ENCODE measurements around the gene THRSP. TPM values are rescaled to one million over a fixed set of nuclear protein-coding genes. Genes with fewer than 3 reads are reported as not detected.

The THRSP gene
- polyA plus RNA-seq, 1 of the 3 experiments (the other 2 are of a cell fraction), result not detected

DNA sequence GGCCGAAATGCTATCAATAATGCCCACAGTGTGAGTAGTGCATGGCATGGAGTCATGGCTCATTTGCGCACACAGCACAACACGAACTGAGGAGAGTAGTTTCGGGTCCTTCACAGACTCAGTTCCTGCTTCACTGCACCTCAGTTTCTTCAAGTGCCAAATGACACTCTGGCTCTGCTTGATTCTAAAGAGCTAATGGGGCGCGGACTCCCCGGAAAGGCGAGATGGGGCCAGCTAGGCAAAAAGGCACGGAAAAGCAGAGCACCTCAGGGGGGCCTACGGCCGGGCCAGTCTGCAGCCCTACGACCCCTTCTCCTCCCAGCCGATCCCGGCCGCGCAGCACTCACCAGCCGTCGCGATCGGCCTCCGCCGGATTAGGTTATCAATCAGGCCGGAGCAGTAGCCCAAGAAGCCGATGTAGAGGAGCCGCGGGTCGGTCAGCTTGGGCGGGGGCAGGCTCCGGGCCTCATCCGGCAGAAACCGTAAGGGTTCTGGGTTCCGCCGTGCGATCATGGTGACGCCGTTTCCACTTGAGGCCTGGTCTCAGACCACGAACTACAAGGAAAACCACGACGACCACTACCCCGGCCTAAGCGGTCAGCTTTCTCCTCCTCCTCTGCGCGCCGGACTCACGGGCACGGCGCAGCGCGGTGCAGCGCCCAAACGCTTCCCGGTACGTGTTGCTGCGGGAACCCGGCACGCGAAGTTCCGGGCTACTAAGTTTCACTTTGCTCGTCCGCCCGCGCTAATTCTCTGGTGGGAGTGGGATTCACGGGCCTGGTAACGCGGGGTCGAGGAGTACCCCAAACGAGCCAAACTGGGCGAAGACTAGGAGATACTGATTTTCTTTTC is 15.8 kb downstream of the THRSP start, which contains the start of gene NDUFC2 (continued):
- TF ChIP-seq FOSL2 (IDR thresholded peaks at IDR 0.05; ENCODE audit: borderline replicate concordance, low read depth) (no peak), RXRA (IDR thresholded peaks at IDR 0.05; ENCODE audit: borderline replicate concordance, low read depth) (no peak), TAF1 (IDR thresholded peaks at IDR 0.05; ENCODE audit: borderline replicate concordance, low read depth, low read length) (peak; percentile 97), NRF1 (IDR thresholded peaks at IDR 0.05; ENCODE audit: low read depth, low read length) (no peak), NFIC (IDR thresholded peaks at IDR 0.05; ENCODE audit: borderline replicate concordance) (no peak), ELF1 (IDR thresholded peaks at IDR 0.05) (peak; percentile 63), RAD21 (IDR thresholded peaks at IDR 0.05; ENCODE audit: low read length) (no peak)
- TF ChIP-seq, protein P1, sequence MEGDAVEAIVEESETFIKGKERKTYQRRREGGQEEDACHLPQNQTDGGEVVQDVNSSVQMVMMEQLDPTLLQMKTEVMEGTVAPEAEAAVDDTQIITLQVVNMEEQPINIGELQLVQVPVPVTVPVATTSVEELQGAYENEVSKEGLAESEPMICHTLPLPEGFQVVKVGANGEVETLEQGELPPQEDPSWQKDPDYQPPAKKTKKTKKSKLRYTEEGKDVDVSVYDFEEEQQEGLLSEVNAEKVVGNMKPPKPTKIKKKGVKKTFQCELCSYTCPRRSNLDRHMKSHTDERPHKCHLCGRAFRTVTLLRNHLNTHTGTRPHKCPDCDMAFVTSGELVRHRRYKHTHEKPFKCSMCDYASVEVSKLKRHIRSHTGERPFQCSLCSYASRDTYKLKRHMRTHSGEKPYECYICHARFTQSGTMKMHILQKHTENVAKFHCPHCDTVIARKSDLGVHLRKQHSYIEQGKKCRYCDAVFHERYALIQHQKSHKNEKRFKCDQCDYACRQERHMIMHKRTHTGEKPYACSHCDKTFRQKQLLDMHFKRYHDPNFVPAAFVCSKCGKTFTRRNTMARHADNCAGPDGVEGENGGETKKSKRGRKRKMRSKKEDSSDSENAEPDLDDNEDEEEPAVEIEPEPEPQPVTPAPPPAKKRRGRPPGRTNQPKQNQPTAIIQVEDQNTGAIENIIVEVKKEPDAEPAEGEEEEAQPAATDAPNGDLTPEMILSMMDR (IDR thresholded peaks at IDR 0.05), result no peak
- TF ChIP-seq, protein P2, sequence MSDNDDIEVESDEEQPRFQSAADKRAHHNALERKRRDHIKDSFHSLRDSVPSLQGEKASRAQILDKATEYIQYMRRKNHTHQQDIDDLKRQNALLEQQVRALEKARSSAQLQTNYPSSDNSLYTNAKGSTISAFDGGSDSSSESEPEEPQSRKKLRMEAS (IDR thresholded peaks at IDR 0.05; ENCODE audit: low read depth), result peak; percentile 87
- TF ChIP-seq, protein P3, sequence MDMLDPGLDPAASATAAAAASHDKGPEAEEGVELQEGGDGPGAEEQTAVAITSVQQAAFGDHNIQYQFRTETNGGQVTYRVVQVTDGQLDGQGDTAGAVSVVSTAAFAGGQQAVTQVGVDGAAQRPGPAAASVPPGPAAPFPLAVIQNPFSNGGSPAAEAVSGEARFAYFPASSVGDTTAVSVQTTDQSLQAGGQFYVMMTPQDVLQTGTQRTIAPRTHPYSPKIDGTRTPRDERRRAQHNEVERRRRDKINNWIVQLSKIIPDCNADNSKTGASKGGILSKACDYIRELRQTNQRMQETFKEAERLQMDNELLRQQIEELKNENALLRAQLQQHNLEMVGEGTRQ (IDR thresholded peaks at IDR 0.05; ENCODE audit: borderline replicate concordance, low read depth, low read length), result no peak

DNA sequence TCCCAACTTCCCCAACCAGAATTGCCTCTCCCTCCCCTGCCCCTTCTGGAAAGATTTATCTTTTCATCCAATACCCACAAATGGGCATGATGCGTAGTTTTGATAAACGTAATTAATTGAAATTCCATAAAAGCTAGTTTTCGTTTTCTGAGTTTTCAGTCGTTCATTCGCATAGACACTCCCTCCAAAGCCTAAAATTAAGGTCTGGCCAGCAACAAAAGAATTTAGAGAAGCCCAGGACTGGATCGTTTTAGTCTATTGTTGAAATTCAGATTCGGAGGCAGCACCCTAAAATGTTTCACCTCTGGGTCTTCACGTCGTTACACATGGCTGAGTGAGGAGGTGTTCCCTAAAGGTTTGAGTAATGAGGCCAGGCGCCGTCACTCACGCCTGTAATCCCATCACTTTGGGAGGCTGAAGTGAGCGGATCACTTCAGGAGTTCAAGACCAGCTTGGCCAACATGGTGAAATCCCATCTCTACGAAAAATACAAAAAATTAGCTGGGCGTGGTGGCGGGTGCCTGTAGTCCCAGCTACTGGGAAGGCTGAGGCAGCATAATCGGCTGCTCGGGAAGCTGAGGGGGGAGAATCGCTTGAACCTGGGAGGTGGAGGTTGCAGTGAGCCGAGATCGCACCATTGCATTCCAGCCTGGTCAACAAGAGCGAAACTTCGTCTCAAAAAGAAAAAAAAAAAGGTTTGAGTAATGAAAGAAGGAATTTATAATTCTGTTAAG is 16.6 kb downstream of the THRSP start:
- DNase-seq, result no peak
- CTCF ChIA-PET, result interaction anchor here (1.0 to 1.8 kb wide), 3 partner anchors 11 to 484 kb away, joined by 3 to 7 read pairs (median 3); no protein-coding TSS in a partner anchor
- WGBS (ENCODE audit: low lambda C conversion rate), result 39% methylated on average over 23 of the region's 23 CpGs

More for the DNA sequence above, 16.6 kb downstream of the THRSP start:
- Histone ChIP-seq H3K36me3 (replicated peaks in 1 of 2; ENCODE audit: control insufficient read depth in 1 of 2, insufficient read depth in 2 of 2, low read length in 1 of 2) (peaks cover 0 to 15% of the 10 kb centered on the region in 2 experiments), H3F3A (replicated peaks; ENCODE audit: insufficient read depth) (peaks cover 7% of the 10 kb centered on the region), H2AFZ (ENCODE audit: low read depth) (peak overlapping the region; percentile 93), H3K4me2 (peak overlapping the region; percentile 80), H3K9ac (peak overlapping the region; percentile 96), H3K9me2 (no peaks in the 10 kb centered on the region), H3K9me3 (no peaks in the 10 kb centered on the region), H4K20me1 (ENCODE audit: insufficient read depth) (peaks cover 18% of the 10 kb centered on the region), H3K4me3 (ENCODE audit: low read depth in 2 of 2, low read length in 1 of 2) (peak overlapping the region; percentile 89 to 95), H3K27ac (ENCODE audit: low read depth in 2 of 2, low read length in 1 of 2) (peak overlapping the region; percentile 84 to 85), H3K27me3 (ENCODE audit: insufficient read depth) (no peaks in the 10 kb centered on the region), H3K79me2 (ENCODE audit: insufficient read depth) (peaks cover 44% of the 10 kb centered on the region), H3K4me1 (ENCODE audit: control insufficient read depth in 1 of 2, insufficient read depth in 2 of 2, low read depth in 1 of 2, low read length in 1 of 2) (peaks cover 8 to 15% of the 10 kb centered on the region in 2 experiments; a peak in 2 of 4 replicates)
- TF ChIP-seq TAF1 (IDR thresholded peaks at IDR 0.05; ENCODE audit: borderline replicate concordance, low read depth, low read length), result no peak
- TF ChIP-seq, protein P2 (IDR thresholded peaks at IDR 0.05; ENCODE audit: low read depth), result no peak
- TF ChIP-seq GATA2 (CRISPR knock-in tag; IDR thresholded peaks at IDR 0.05), result peak; percentile 48
- no peak for TF ChIP-seq GABPA (IDR thresholded peaks at IDR 0.05; ENCODE audit: low read depth)
- no peak for TF ChIP-seq FOSL2 (IDR thresholded peaks at IDR 0.05; ENCODE audit: borderline replicate concordance, low read depth)
- no peak for TF ChIP-seq YY1 (IDR thresholded peaks at IDR 0.05; ENCODE audit: low read depth)
- TF ChIP-seq ELF1 (IDR thresholded peaks at IDR 0.05), result no peak
- TF ChIP-seq FOXJ3 (CRISPR knock-in tag; IDR thresholded peaks at IDR 0.05), result peak; percentile 8; the same call in 1 of the 2 replicates
- TF ChIP-seq EZH2phosphoT487 (IDR thresholded peaks at IDR 0.05; ENCODE audit: borderline replicate concordance, low read depth), result no peak
- TF ChIP-seq RXRA (IDR thresholded peaks at IDR 0.05; ENCODE audit: borderline replicate concordance, low read depth), result no peak
- no peak for TF ChIP-seq MEF2A (IDR thresholded peaks at IDR 0.05; ENCODE audit: borderline replicate concordance, low read depth)
- TF ChIP-seq NRF1 (IDR thresholded peaks at IDR 0.05; ENCODE audit: low read depth, low read length), result no peak
- TF ChIP-seq, protein P4, sequence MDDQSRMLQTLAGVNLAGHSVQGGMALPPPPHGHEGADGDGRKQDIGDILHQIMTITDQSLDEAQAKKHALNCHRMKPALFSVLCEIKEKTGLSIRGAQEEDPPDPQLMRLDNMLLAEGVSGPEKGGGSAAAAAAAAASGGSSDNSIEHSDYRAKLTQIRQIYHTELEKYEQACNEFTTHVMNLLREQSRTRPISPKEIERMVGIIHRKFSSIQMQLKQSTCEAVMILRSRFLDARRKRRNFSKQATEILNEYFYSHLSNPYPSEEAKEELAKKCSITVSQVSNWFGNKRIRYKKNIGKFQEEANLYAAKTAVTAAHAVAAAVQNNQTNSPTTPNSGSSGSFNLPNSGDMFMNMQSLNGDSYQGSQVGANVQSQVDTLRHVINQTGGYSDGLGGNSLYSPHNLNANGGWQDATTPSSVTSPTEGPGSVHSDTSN (IDR thresholded peaks at IDR 0.05), result no peak
- TF ChIP-seq EP300 (IDR thresholded peaks at IDR 0.05; ENCODE audit: borderline replicate concordance in 1 of 2, low read depth in 1 of 2, low read length in 1 of 2), result no peak
- no peak for TF ChIP-seq NFIC (IDR thresholded peaks at IDR 0.05; ENCODE audit: borderline replicate concordance)
- TF ChIP-seq RCOR1 (IDR thresholded peaks at IDR 0.05; ENCODE audit: low read length), result 0 out of 2 replicates have a peak, but pooled peaks have one; percentile 5
- POLR2A ChIA-PET, result interaction anchor here (1.0 to 2.2 kb wide), 5 partner anchors 34 to 494 kb away, joined by 3 to 9 read pairs (median 5); partner anchors contain the start of genes ALG8, INTS4 and NARS2

All from SK-N-SH (cell line).